HepG2 (cell line): ENCODE measurements around the gene RPRML. TPM values are rescaled to one million over a fixed set of nuclear protein-coding genes. Genes with fewer than 3 reads are reported as not detected.

Source experiments
- CCAR2 ChIP-seq: fragments of 200-400 bp; formaldehyde crosslinking; optimal IDR thresholded peaks from 2 replicates; pipeline ENCODE3; 2018; ENCODE audit warnings: low read depth, mild to moderate bottlenecking, low read length, moderate library complexity
- FOXP4 ChIP-seq: sonication (generic); formaldehyde crosslinking; IDR thresholded peaks from 2 replicates; pipeline ENCODE4 v1.4.0; 2020; ENCODE audit warnings: missing genetic modification reagents
- HINFP ChIP-seq: sonication (generic); formaldehyde crosslinking; IDR thresholded peaks from 2 replicates; pipeline ENCODE4 v1.4.0; 2020; ENCODE audit warnings: low read depth, mild to moderate bottlenecking, missing genetic modification reagents
- IRF1 ChIP-seq: sonication (generic); formaldehyde crosslinking; IDR thresholded peaks from 2 replicates; pipeline ENCODE4 v1.4.0; 2020; ENCODE audit warnings: low read depth, mild to moderate bottlenecking, missing genetic modification reagents
- KDM3A ChIP-seq: IDR thresholded peaks from 2 replicates; pipeline ENCODE4 v1.6.1; 2018; ENCODE audit warnings: low read depth, missing compliant biosample characterization
- MEIS1 ChIP-seq: sonication (generic); formaldehyde crosslinking; IDR thresholded peaks from 2 replicates; pipeline ENCODE4 v1.9.0; 2021; ENCODE audit warnings: mild to moderate bottlenecking, missing genetic modification reagents, moderate library complexity, borderline replicate concordance
- POLR2G ChIP-seq: fragments of 200-400 bp; formaldehyde crosslinking; IDR thresholded peaks from 2 replicates; pipeline ENCODE4 v1.6.1; 2018; ENCODE audit warnings: mild to moderate bottlenecking, low read depth, low read length, moderate library complexity
- RARA ChIP-seq: IDR thresholded peaks from 2 replicates; pipeline ENCODE4 v1.6.1; 2016; ENCODE audit warnings: missing genetic modification reagents, missing compliant biosample characterization
- SKIL ChIP-seq: sonication (generic); formaldehyde crosslinking; IDR thresholded peaks from 2 replicates; pipeline ENCODE4 v1.8.0; 2022; ENCODE audit warnings: missing genetic modification reagents, mild to moderate bottlenecking, moderate library complexity, borderline replicate concordance
- SMYD3 ChIP-seq: sonication (generic); formaldehyde crosslinking; IDR thresholded peaks from 2 replicates; pipeline ENCODE4 v1.8.1; 2023; ENCODE audit warnings: mild to moderate bottlenecking, missing genetic modification reagents
- SRSF9 ChIP-seq: fragments of 200-400 bp; formaldehyde crosslinking; IDR thresholded peaks from 2 replicates; pipeline ENCODE4 v1.6.1; 2018; ENCODE audit warnings: borderline replicate concordance, mild to moderate bottlenecking, low read depth, low read length; ENCODE audit not compliant: insufficient read depth, poor library complexity, severe bottlenecking
- TEF ChIP-seq: sonication (generic); formaldehyde crosslinking; IDR thresholded peaks from 2 replicates; pipeline ENCODE4 v1.5.0; 2020; ENCODE audit warnings: missing genetic modification reagents
- TRIM24 ChIP-seq: sonication (generic); formaldehyde crosslinking; IDR thresholded peaks from 2 replicates; pipeline ENCODE4 v1.8.0; 2022; ENCODE audit warnings: mild to moderate bottlenecking, missing genetic modification reagents
- ZNF263 ChIP-seq: sonication (generic); formaldehyde crosslinking; IDR thresholded peaks from 2 replicates; pipeline ENCODE4 v1.4.0; 2020; ENCODE audit warnings: missing genetic modification reagents
- ZNF30 ChIP-seq: sonication (generic); formaldehyde crosslinking; IDR thresholded peaks from 2 replicates; pipeline ENCODE4 v1.5.0; 2020; ENCODE audit warnings: mild to moderate bottlenecking, missing genetic modification reagents
- ZNF713 ChIP-seq: sonication (generic); formaldehyde crosslinking; IDR thresholded peaks from 2 replicates; pipeline ENCODE4 v1.4.0; 2020; ENCODE audit warnings: mild to moderate bottlenecking, missing genetic modification reagents
- ZSCAN20 ChIP-seq: sonication (generic); formaldehyde crosslinking; IDR thresholded peaks from 2 replicates; pipeline ENCODE4 v1.4.0; 2020; ENCODE audit warnings: missing genetic modification reagents, mild to moderate bottlenecking, borderline replicate concordance
- polyA plus RNA-seq, 8 experiments: library from polyadenylated mRNA; depleted of rRNA in 3 of 8; stranded (reverse) in 7 of 8; unstranded in 1 of 8; fragments of >200 nt; fragmentation: Illumina TruSeq in 4 of 8; extraction: Trizol in 4 of 8; gene quantifications; 2 replicates each; pipeline versions ENCODE4 v1.2.1 to v1.2.3, GENCODE V29; 2011 to 2016; ENCODE audit warnings: low read depth in 4 of 8, missing spikeins in 1 of 8, mixed read lengths in 1 of 8; ENCODE audit not compliant: insufficient read depth in 1 of 8
- total RNA-seq, 5 experiments: library from RNA; depleted of rRNA; stranded (reverse); fragments of >200 nt; fragmentation: Illumina TruSeq; extraction: Trizol; gene quantifications; 2 replicates each; pipeline ENCODE4 v1.2.3, GENCODE V29; 2016; ENCODE audit warnings: low read depth in 1 of 5

Gene RPRML
- total and polyA plus RNA-seq, 2 of the 13 experiments (the other 11 are each of a cell fraction or from before 2014, with no cell fraction given): not detected

DNA sequence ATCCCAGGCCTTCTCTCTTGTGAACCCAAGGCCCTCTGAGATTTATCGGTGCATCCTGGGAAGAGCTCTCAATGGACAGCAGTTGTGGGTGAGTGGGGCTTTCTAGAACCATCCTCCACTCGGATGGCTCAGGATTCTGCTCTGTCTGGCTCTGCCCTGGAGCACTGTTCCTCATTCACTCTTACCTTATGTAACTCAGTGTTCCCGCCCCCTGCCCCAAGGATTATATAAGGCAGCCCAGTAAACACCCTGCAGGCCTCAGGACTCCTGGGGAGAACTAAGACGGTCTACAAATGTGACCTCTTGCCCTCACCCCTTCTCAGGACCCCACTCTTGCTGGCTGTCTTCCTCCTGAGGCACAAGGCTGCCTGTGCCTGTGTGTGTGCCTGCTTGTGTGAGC lies 3.8 kb downstream of the RPRML start (continued):
- TF ChIP-seq SKIL (CRISPR knock-in tag) (no peak), TRIM24 (CRISPR knock-in tag) (no peak), ZSCAN20 (CRISPR knock-in tag) (no peak), HINFP (CRISPR knock-in tag) (no peak), RARA (CRISPR knock-in tag) (peak; percentile 35; the same call in 1 of the 2 replicates), ZNF263 (CRISPR knock-in tag) (peak; percentile 60), CCAR2 (no peak), POLR2G (no peak), ZNF30 (CRISPR knock-in tag) (no peak), IRF1 (CRISPR knock-in tag) (no peak), SRSF9 (no peak), SMYD3 (CRISPR knock-in tag) (no peak), MEIS1 (CRISPR knock-in tag) (no peak), FOXP4 (CRISPR knock-in tag) (no peak), ZNF713 (CRISPR knock-in tag) (no peak), TEF (CRISPR knock-in tag) (peak; percentile 77; the same call in 1 of the 2 replicates), KDM3A (no peak)
- TF ChIP-seq, all 625 proteins: peak for 5
